CD8-positive, alpha-beta memory T cell (primary cell): ENCODE data around the gene TLE4. TPM values are rescaled to one million over a fixed set of nuclear protein-coding genes. Genes with fewer than 3 reads are reported as not detected.

ENCODE experiments used
- CTCF ChIA-PET: fragments of 350-600 bp; sonication (Branson Sonifier 250); formaldehyde crosslinking; loops from one replicate; lab custom pipeline; 2021; ENCODE audit warnings: antibody characterized with exemption; lab: Charles Lee
- POLR2A ChIA-PET: fragments of 350-600 bp; sonication (Branson Sonifier 250); formaldehyde crosslinking; loops from one replicate; lab custom pipeline; 2021; ENCODE audit warnings: antibody characterized with exemption; lab: Charles Lee
- DNase-seq, 5 donors: peaks; one replicate each; pipeline versions ENCODE4 v3.0.0 to v3.0.0-alpha.2; 2020 to 2022; ENCODE audit warnings: mixed read lengths in 1 of 5
- H3K27ac ChIP-seq: one replicate; pipeline ENCODE4 v1.7.0; 2013; ENCODE audit warnings: low read depth, mild to moderate bottlenecking, low read length, moderate library complexity
- H3K27me3 ChIP-seq: 2 replicates; pipeline ENCODE4 v1.7.0; 2013; ENCODE audit warnings: low read length, mild to moderate bottlenecking; ENCODE audit not compliant: insufficient read depth, poor library complexity, severe bottlenecking
- H3K36me3 ChIP-seq: 2 replicates; pipeline ENCODE4 v1.7.0; 2013; ENCODE audit warnings: mild to moderate bottlenecking, low read length, moderate library complexity; ENCODE audit not compliant: insufficient read depth
- H3K4me1 ChIP-seq: 2 replicates; pipeline ENCODE4 v1.7.0; 2013; ENCODE audit warnings: mild to moderate bottlenecking, low read length, moderate library complexity; ENCODE audit not compliant: insufficient read depth
- H3K4me3 ChIP-seq: 2 replicates; pipeline ENCODE4 v1.7.0; 2013; ENCODE audit warnings: mild to moderate bottlenecking, low read length
- H3K9me3 ChIP-seq: 2 replicates; pipeline ENCODE4 v1.7.0; 2013; ENCODE audit warnings: mild to moderate bottlenecking, low read length
- H3K27ac Mint-ChIP-seq, 8 donors: one replicate each; pipeline ENCODE4 v1.8.0; 2020 to 2021; ENCODE audit warnings: mixed read lengths in 8 of 8, mild to moderate bottlenecking in 6 of 8, inconsistent platforms in 3 of 8, moderate library complexity in 3 of 8
- H3K27me3 Mint-ChIP-seq, 2 donors: one replicate each; pipeline ENCODE4 v1.8.0; 2020 to 2021; ENCODE audit warnings: mixed read lengths in 2 of 2, mild to moderate bottlenecking in 1 of 2, moderate library complexity in 1 of 2
- H3K36me3 Mint-ChIP-seq, 3 donors: one replicate each; pipeline ENCODE4 v1.8.0; 2020 to 2021; ENCODE audit warnings: mixed read lengths in 3 of 3, inconsistent platforms in 1 of 3, mild to moderate bottlenecking in 1 of 3
- H3K4me1 Mint-ChIP-seq, 3 donors: one replicate each; pipeline ENCODE4 v1.8.0; 2020 to 2021; ENCODE audit warnings: mixed read lengths in 3 of 3, inconsistent platforms in 1 of 3, mild to moderate bottlenecking in 1 of 3
- H3K4me3 Mint-ChIP-seq, 7 donors: one replicate each; pipeline ENCODE4 v1.8.0; 2020 to 2021; ENCODE audit warnings: mixed read lengths in 7 of 7, mild to moderate bottlenecking in 6 of 7, moderate library complexity in 4 of 7, inconsistent platforms in 2 of 7
- H3K9me3 Mint-ChIP-seq, 5 donors: one replicate each; pipeline ENCODE4 v1.8.0; 2020 to 2022; ENCODE audit warnings: mixed read lengths in 5 of 5, mild to moderate bottlenecking in 3 of 5, moderate library complexity in 2 of 5, inconsistent platforms in 1 of 5
- polyA plus RNA-seq: library from polyadenylated mRNA; unstranded; fragments of 300-500 nt; fragmentation: Illumina TruSeq; gene quantifications from one replicate; pipeline ENCODE4 v1.2.3, GENCODE V29; 2021
- total RNA-seq, 2 experiments: library from RNA; stranded (reverse); gene quantifications; one replicate each; pipeline ENCODE4 v1.2.3, GENCODE V29; 2021

TLE4 gene
- total and polyA plus RNA-seq, 3 experiments from 2014 or later, result 28.1 to 41.6 (median 29.2) TPM

- H3K9me3 Mint-ChIP-seq, result no peaks in the 10 kb centered on the region
These were observed 119.7 kb downstream of the TLE4 start for GRCh38 chr9:79691496-79691895.

GRCh38 chr9:79692857-79693571 lies 121.2 kb downstream of the TLE4 start:
- POLR2A ChIA-PET, result no interaction called here
- Mint-ChIP-seq H3K4me1 (peaks cover 54 to 87% (median 86%) of the 10 kb centered on the region in 3 donors), H3K27ac (no peak overlapping the region), H3K4me3 (no peak overlapping the region), H3K27me3 (peaks cover 0 to 2% of the 10 kb centered on the region in 2 donors), H3K36me3 (peaks cover 0 to 6% (median 5%) of the 10 kb centered on the region in 3 donors), H3K9me3 (no peaks in the 10 kb centered on the region)
- CTCF ChIA-PET, result interaction anchor here (0.8 kb wide), 1 partner anchor 10 kb away, joined by 3 read pairs; no protein-coding TSS in a partner anchor
- no peaks in the 10 kb centered on the region for H3K36me3 ChIP-seq
- peaks cover 20% of the 10 kb centered on the region for H3K4me1 ChIP-seq
- H3K4me3 ChIP-seq, result no peak overlapping the region
- DNase-seq, result no peak
- H3K9me3 ChIP-seq, result no peaks in the 10 kb centered on the region
- no peak overlapping the region for H3K27ac ChIP-seq
- H3K27me3 ChIP-seq, result no peaks in the 10 kb centered on the region

More at GRCh38 chr9:79691496-79691895, 119.7 kb downstream of the TLE4 start:
- H3K4me1 Mint-ChIP-seq, result peaks cover 57 to 89% (median 88%) of the 10 kb centered on the region in 3 donors
- CTCF ChIA-PET, result no interaction called here
- H3K4me1 ChIP-seq, result peaks cover 23% of the 10 kb centered on the region
- no peaks in the 10 kb centered on the region for H3K27me3 ChIP-seq
- POLR2A ChIA-PET, result no interaction called here
- H3K4me3 Mint-ChIP-seq, result peak overlapping the region in 1 of 7 donors; percentile 37
- H3K36me3 ChIP-seq, result no peaks in the 10 kb centered on the region
- H3K27ac Mint-ChIP-seq, result peak overlapping the region in 2 of 8 donors; percentile 11 to 35
- no peak overlapping the region for H3K27ac ChIP-seq
- no peaks in the 10 kb centered on the region for H3K9me3 ChIP-seq
- H3K4me3 ChIP-seq, result no peak overlapping the region
- H3K36me3 Mint-ChIP-seq, result peaks cover 0 to 6% (median 5%) of the 10 kb centered on the region in 3 donors
- no peak for DNase-seq
- H3K27me3 Mint-ChIP-seq, result peaks cover 0 to 2% of the 10 kb centered on the region in 2 donors

DNA sequence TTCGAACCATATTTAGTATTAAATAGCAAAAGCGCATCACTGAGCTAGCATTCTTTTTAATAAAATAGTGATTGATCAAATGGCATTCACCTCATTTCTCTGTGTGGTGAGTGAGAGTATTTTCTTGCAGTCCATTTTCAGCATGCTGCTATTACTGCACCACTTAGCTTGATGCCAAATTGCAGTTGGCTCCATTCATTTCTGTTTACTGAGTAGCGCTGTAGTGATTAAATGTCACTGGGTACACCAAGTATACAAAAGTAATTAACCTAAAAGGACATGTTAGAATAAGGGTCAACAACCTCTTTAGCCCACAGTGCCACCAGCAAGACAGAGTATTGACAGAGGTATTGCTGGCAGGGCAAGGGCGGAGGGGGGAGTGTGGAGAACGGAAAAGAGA lies 122.0 kb downstream of the TLE4 start:
- Histone ChIP-seq H3K27ac (no peak overlapping the region), H3K36me3 (no peaks in the 10 kb centered on the region), H3K4me3 (no peak overlapping the region), H3K27me3 (no peaks in the 10 kb centered on the region), H3K9me3 (no peaks in the 10 kb centered on the region), H3K4me1 (peaks cover 20% of the 10 kb centered on the region)
- Mint-ChIP-seq H3K9me3 (no peaks in the 10 kb centered on the region), H3K4me3 (peak overlapping the region in 1 of 7 donors; percentile 42), H3K27me3 (peaks cover 0 to 2% of the 10 kb centered on the region in 2 donors), H3K4me1 (peaks cover 50 to 85% (median 83%) of the 10 kb centered on the region in 3 donors), H3K27ac (no peak overlapping the region), H3K36me3 (peaks cover 0 to 6% (median 5%) of the 10 kb centered on the region in 3 donors)
- no peak for DNase-seq
- ChIA-PET POLR2A (no interaction called here), CTCF (interaction anchor here (0.8 kb wide), 1 partner anchor 10 kb away, joined by 3 read pairs; no protein-coding TSS in a partner anchor)

DNA sequence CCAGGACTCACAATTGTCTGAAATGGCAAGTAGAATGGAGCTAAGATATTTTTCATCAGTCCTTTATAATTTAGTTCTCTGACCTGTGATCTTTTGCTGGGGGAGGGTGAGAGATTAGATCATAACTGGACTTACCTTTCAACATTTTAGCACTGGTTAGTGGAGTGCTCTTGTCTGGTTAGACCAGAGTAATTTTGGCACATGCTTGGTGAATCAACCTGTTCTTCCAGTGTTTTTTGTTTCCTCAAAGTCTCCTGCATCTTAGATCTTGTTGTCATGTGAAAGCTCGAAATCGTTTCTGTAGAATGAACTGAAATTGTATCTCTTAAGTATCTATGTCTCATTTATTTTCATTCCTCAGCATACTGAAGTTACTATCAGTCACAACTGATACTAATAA lies 122.4 kb downstream of the TLE4 start:
- H3K9me3 Mint-ChIP-seq, result no peaks in the 10 kb centered on the region
- Histone ChIP-seq H3K27ac (no peak overlapping the region), H3K27me3 (no peaks in the 10 kb centered on the region), H3K4me1 (peaks cover 20% of the 10 kb centered on the region), H3K9me3 (no peaks in the 10 kb centered on the region), H3K36me3 (no peaks in the 10 kb centered on the region), H3K4me3 (no peak overlapping the region)
- CTCF ChIA-PET, result no interaction called here
- H3K27me3 Mint-ChIP-seq, result peaks cover 0 to 2% of the 10 kb centered on the region in 2 donors
- POLR2A ChIA-PET, result no interaction called here
- DNase-seq, result no peak
- peaks cover 0 to 6% (median 5%) of the 10 kb centered on the region in 3 donors for H3K36me3 Mint-ChIP-seq
- H3K4me1 Mint-ChIP-seq, result peaks cover 50 to 84% (median 82%) of the 10 kb centered on the region in 3 donors
- H3K4me3 Mint-ChIP-seq, result no peak overlapping the region
- H3K27ac Mint-ChIP-seq, result no peak overlapping the region

- H3K27me3 Mint-ChIP-seq, result peaks cover 0 to 2% of the 10 kb centered on the region in 2 donors
- no peaks in the 10 kb centered on the region for H3K27me3 ChIP-seq
- no peaks in the 10 kb centered on the region for H3K36me3 ChIP-seq
- no peak for DNase-seq
- H3K36me3 Mint-ChIP-seq, result peaks cover 0 to 6% (median 5%) of the 10 kb centered on the region in 3 donors
- peaks cover 20% of the 10 kb centered on the region for H3K4me1 ChIP-seq
- H3K27ac ChIP-seq, result no peak overlapping the region
- H3K9me3 Mint-ChIP-seq, result no peaks in the 10 kb centered on the region
- peaks cover 56 to 85% (median 85%) of the 10 kb centered on the region in 3 donors for H3K4me1 Mint-ChIP-seq
- ChIA-PET POLR2A (interaction anchor here (1.0 kb wide), 1 partner anchor 123 kb away, joined by 4 read pairs; the partner anchor contains the start of gene TLE4), CTCF (no interaction called here)
- H3K9me3 ChIP-seq, result no peaks in the 10 kb centered on the region
- peak overlapping the region in 3 of 8 donors; percentile 26 to 75 (median 50) for H3K27ac Mint-ChIP-seq
- peak overlapping the region in 1 of 7 donors; percentile 56 for H3K4me3 Mint-ChIP-seq
- H3K4me3 ChIP-seq, result no peak overlapping the region
These were observed 123.1 kb downstream of the TLE4 start for GRCh38 chr9:79694676-79695400.

- H3K4me3 Mint-ChIP-seq, result peak overlapping the region in 6 of 7 donors; percentile 27 to 73 (median 56)
- H3K4me1 ChIP-seq, result peaks cover 26% of the 10 kb centered on the region
- peak in 2 of 5 donors; percentile 32 to 61 for DNase-seq
- peaks cover 0 to 2% of the 10 kb centered on the region in 2 donors for H3K27me3 Mint-ChIP-seq
- H3K36me3 Mint-ChIP-seq, result peaks cover 0 to 6% (median 5%) of the 10 kb centered on the region in 3 donors
- no peak overlapping the region for H3K27ac ChIP-seq
- no peaks in the 10 kb centered on the region for H3K36me3 ChIP-seq
- H3K9me3 Mint-ChIP-seq, result no peaks in the 10 kb centered on the region
- H3K27ac Mint-ChIP-seq, result peak overlapping the region in 5 of 8 donors; percentile 7 to 75 (median 47)
- POLR2A ChIA-PET, result interaction anchor here (1.0 kb wide), 1 partner anchor 124 kb away, joined by 4 read pairs; the partner anchor contains the start of gene TLE4
- CTCF ChIA-PET, result no interaction called here
- no peaks in the 10 kb centered on the region for H3K27me3 ChIP-seq
- peaks cover 64 to 88% (median 88%) of the 10 kb centered on the region in 3 donors for H3K4me1 Mint-ChIP-seq
- no peaks in the 10 kb centered on the region for H3K9me3 ChIP-seq
- no peak overlapping the region for H3K4me3 ChIP-seq
These were observed 123.9 kb downstream of the TLE4 start for GRCh38 chr9:79695531-79696175.

- peaks cover 63 to 79% (median 73%) of the 10 kb centered on the region in 3 donors for H3K4me1 Mint-ChIP-seq
- H3K27me3 Mint-ChIP-seq, result no peaks in the 10 kb centered on the region
- no peak overlapping the region for H3K27ac ChIP-seq
- peak overlapping the region in 1 of 8 donors; percentile 47 for H3K27ac Mint-ChIP-seq
- peaks cover 0 to 3% (median 0%) of the 10 kb centered on the region in 3 donors for H3K36me3 Mint-ChIP-seq
- H3K4me3 ChIP-seq, result no peak overlapping the region
- no peaks in the 10 kb centered on the region for H3K36me3 ChIP-seq
- peaks cover 26% of the 10 kb centered on the region for H3K4me1 ChIP-seq
- H3K9me3 Mint-ChIP-seq, result no peaks in the 10 kb centered on the region
- CTCF ChIA-PET, result no interaction called here
- no peaks in the 10 kb centered on the region for H3K9me3 ChIP-seq
- H3K27me3 ChIP-seq, result no peaks in the 10 kb centered on the region
- POLR2A ChIA-PET, result no interaction called here
- no peak for DNase-seq
- no peak overlapping the region for H3K4me3 Mint-ChIP-seq
These were observed 127.2 kb downstream of the TLE4 start for GRCh38 chr9:79698967-79699366.
